Natural killer cell (primary cell): ENCODE measurements around the gene SLC5A10. TPM values are rescaled to one million over a fixed set of nuclear protein-coding genes. Genes with fewer than 3 reads are reported as not detected.

Experiments
- ATAC-seq, 3 donors: fragments of 150-1000 bp in 2 of 3; fragments of 200-7000 bp in 1 of 3; cut with Tn5 transposase; 1 replicate in 1 of 3; 2 replicates in 2 of 3; pipeline ENCODE4 v1.10.0; 2021; ENCODE audit warnings: mild to moderate bottlenecking in 2 of 3, moderate library complexity in 2 of 3
- DNase-seq, 2 donors: peaks; one replicate each; pipeline versions ENCODE4 v3.0.0 to v3.0.0-alpha.2; 2013 to 2021; ENCODE audit warnings: mixed read lengths in 1 of 2
- H3K27ac ChIP-seq: one replicate; pipeline ENCODE4 v1.5.1; 2013; ENCODE audit warnings: mild to moderate bottlenecking, low read length
- H3K27me3 ChIP-seq: one replicate; pipeline ENCODE4 v1.6.1; 2013; ENCODE audit warnings: low read length; ENCODE audit not compliant: control insufficient read depth, insufficient read depth
- H3K36me3 ChIP-seq: one replicate; pipeline ENCODE4 v1.6.1; 2013; ENCODE audit warnings: low read length; ENCODE audit not compliant: control insufficient read depth, insufficient read depth
- H3K4me1 ChIP-seq: one replicate; pipeline ENCODE4 v1.6.1; 2013; ENCODE audit warnings: low read length; ENCODE audit not compliant: control insufficient read depth, insufficient read depth
- H3K4me3 ChIP-seq: one replicate; pipeline ENCODE4 v1.5.1; 2013; ENCODE audit warnings: low read length
- H3K9me3 ChIP-seq: one replicate; pipeline ENCODE4 v1.6.1; 2013; ENCODE audit warnings: low read length; ENCODE audit not compliant: control insufficient read depth, insufficient read depth
- H3K27ac Mint-ChIP-seq, 2 donors: one replicate each; pipeline ENCODE4 v1.8.0; 2022; ENCODE audit warnings: mild to moderate bottlenecking in 2 of 2, mixed read lengths in 2 of 2, moderate library complexity in 1 of 2
- H3K27me3 Mint-ChIP-seq, 2 donors: one replicate each; pipeline ENCODE4 v1.8.0; 2022; ENCODE audit warnings: low read depth in 2 of 2, mixed read lengths in 2 of 2
- H3K36me3 Mint-ChIP-seq: one replicate; pipeline ENCODE4 v1.8.0; 2022; ENCODE audit warnings: mixed read lengths
- H3K4me1 Mint-ChIP-seq, 2 donors: one replicate each; pipeline ENCODE4 v1.8.0; 2022; ENCODE audit warnings: mixed read lengths in 2 of 2
- H3K4me3 Mint-ChIP-seq: one replicate; pipeline ENCODE4 v1.8.0; 2022; ENCODE audit warnings: mild to moderate bottlenecking, moderate library complexity, mixed read lengths
- H3K9me3 Mint-ChIP-seq, 2 donors: one replicate each; pipeline ENCODE4 v1.8.0; 2022; ENCODE audit warnings: mixed read lengths in 2 of 2
- CTCF ChIP-seq: fragments of 200-600 bp; IDR thresholded peaks from one replicate; pipeline ENCODE4 v1.8.0; 2022; ENCODE audit warnings: antibody characterized with exemption
- WGBS: methylation state at CpG from one replicate; pipeline ENCODE4 v1.1.7; 2013; ENCODE audit warnings: missing lambda C conversion rate; ENCODE audit not compliant: insufficient coverage; 5-methylcytosine and 5-hydroxymethylcytosine counted together
- intact Hi-C: fragments of 100-400 bp; cut with micrococcal nuclease; formaldehyde crosslinking; loops from one replicate; pipeline ENCODE4 v1.14.2; 2022
- total RNA-seq, 4 donors: library from RNA; stranded (reverse); fragments of 120-200 nt in 1 of 4; gene quantifications; one replicate each; pipeline versions ENCODE4 v1.2.3 to v1.2.4, GENCODE V29; 2013 to 2022

The SLC5A10 gene
- total RNA-seq, 3 donors from 2014 or later (not counting 1 experiment from before 2014, with no cell fraction given) = 0.28 TPM; not detected in 2

GRCh38 chr17:18932360-18933055, 19.5 kb upstream of the SLC5A10 start:
- intact Hi-C loops = no loop called here
- Mint-ChIP-seq H3K4me3 (no peak overlapping the region), H3K9me3 (no peaks in the 10 kb centered on the region), H3K27me3 (peaks cover 0 to 6% of the 10 kb centered on the region in 2 donors), H3K4me1 (peaks cover 11 to 12% of the 10 kb centered on the region in 2 donors), H3K36me3 (peaks cover 9% of the 10 kb centered on the region), H3K27ac (peak overlapping the region; percentile 75 to 78)
- DNase-seq (no peak), ATAC-seq (peak; percentile 65 to 93 (median 87))
- Histone ChIP-seq H3K9me3 (no peaks in the 10 kb centered on the region), H3K27me3 (no peaks in the 10 kb centered on the region), H3K4me1 (no peaks in the 10 kb centered on the region), H3K36me3 (peaks cover 20% of the 10 kb centered on the region), H3K27ac (no peak overlapping the region), H3K4me3 (no peak overlapping the region)
- no peak for TF ChIP-seq CTCF
- 41% methylated on average over 5 of the region's 5 CpGs for WGBS

GRCh38 chr17:18933102-18934058, 18.6 kb upstream of the SLC5A10 start:
- ATAC-seq (peak in 2 of 3 donors; percentile 46 to 51), DNase-seq (no peak)
- H3K27me3 Mint-ChIP-seq = peaks cover 0 to 6% of the 10 kb centered on the region in 2 donors
- no peak overlapping the region for H3K4me3 Mint-ChIP-seq
- H3K4me1 Mint-ChIP-seq = peaks cover 11 to 12% of the 10 kb centered on the region in 2 donors
- H3K27ac ChIP-seq = no peak overlapping the region
- no peak overlapping the region for H3K4me3 ChIP-seq
- intact Hi-C loops = no loop called here
- WGBS = 72% methylated on average over 14 of the region's 14 CpGs
- peak overlapping the region; percentile 75 to 78 for H3K27ac Mint-ChIP-seq
- peaks cover 9% of the 10 kb centered on the region for H3K36me3 Mint-ChIP-seq
- H3K36me3 ChIP-seq = peaks cover 20% of the 10 kb centered on the region
- H3K9me3 ChIP-seq = no peaks in the 10 kb centered on the region
- H3K27me3 ChIP-seq = no peaks in the 10 kb centered on the region
- no peak for TF ChIP-seq CTCF
- no peaks in the 10 kb centered on the region for H3K9me3 Mint-ChIP-seq
- no peaks in the 10 kb centered on the region for H3K4me1 ChIP-seq

DNA sequence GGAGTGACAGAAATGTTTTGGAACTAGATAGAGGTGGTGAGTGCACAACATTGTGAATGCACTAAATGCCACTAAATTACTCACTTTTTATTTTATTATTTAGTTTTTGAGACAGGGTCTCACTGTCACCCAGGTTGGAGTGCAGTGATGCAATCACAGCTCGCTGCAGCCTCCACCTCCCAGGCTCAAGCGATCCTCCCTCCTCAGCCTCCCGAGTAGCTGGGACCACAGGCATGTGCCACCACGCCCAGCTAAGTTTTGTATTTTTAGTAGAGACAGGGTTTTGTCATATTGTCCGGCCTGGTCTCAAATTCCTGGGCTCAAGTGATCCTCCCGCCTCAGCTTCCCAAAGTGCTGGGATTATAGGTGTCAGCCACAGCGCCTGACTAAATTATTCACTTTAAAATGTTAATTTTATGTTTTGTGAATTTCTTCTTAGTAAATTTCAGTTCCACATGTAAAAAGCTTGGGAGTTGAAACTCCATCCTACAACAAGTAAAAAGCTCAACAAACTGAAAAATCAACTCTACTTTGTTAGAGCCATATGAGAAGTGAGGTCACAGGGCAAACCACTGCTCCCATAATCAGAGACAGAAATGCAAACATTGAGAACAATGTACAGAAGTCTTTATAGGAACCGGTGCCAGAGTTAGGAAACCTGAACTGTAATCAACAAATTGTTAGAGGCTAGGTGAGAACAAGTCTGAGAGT, 13.8 kb upstream of the SLC5A10 start:
- H3K9me3 ChIP-seq = no peaks in the 10 kb centered on the region
- Mint-ChIP-seq H3K27me3 (peaks cover 0 to 16% of the 10 kb centered on the region in 2 donors), H3K27ac (no peak overlapping the region), H3K36me3 (no peaks in the 10 kb centered on the region), H3K9me3 (no peaks in the 10 kb centered on the region), H3K4me3 (no peak overlapping the region), H3K4me1 (peaks cover under 1 to 1% of the 10 kb centered on the region in 2 donors)
- ATAC-seq (no peak), DNase-seq (no peak)
- 95% methylated on average over 6 of the region's 8 CpGs for WGBS
- intact Hi-C loops = no loop called here
- no peak overlapping the region for H3K27ac ChIP-seq
- no peaks in the 10 kb centered on the region for H3K36me3 ChIP-seq
- no peaks in the 10 kb centered on the region for H3K27me3 ChIP-seq
- no peak for TF ChIP-seq CTCF
- no peak overlapping the region for H3K4me3 ChIP-seq
- no peaks in the 10 kb centered on the region for H3K4me1 ChIP-seq
